WERI-Rb-1 (cell line): ENCODE measurements around the gene CDH2.

Source experiments
- DNase-seq: peaks from one replicate; pipeline ENCODE4 v3.0.0-alpha.2; 2020
- H3K27ac ChIP-seq: fragments of 250-450 bp; sonication (Bioruptor Pico); 2 replicates; pipeline ENCODE4 v1.5.1; 2020; ENCODE audit warnings: mild to moderate bottlenecking, moderate library complexity
- H3K27me3 ChIP-seq: fragments of 250-450 bp; sonication (Bioruptor Pico); 2 replicates; pipeline ENCODE4 v1.5.1; 2021; ENCODE audit warnings: mild to moderate bottlenecking, low read depth, moderate library complexity; ENCODE audit not compliant: insufficient read depth, severe bottlenecking
- H3K36me3 ChIP-seq: fragments of 250-450 bp; sonication (Bioruptor Pico); 2 replicates; pipeline ENCODE4 v1.5.1; 2020; ENCODE audit warnings: mild to moderate bottlenecking, moderate library complexity
- H3K4me3 ChIP-seq: 2 replicates; pipeline ENCODE4 v1.5.1; 2011; ENCODE audit warnings: low read depth, mild to moderate bottlenecking, control low read depth, low read length
- H3K9me3 ChIP-seq: fragments of 250-450 bp; sonication (Bioruptor Pico); 2 replicates; pipeline ENCODE4 v1.5.1; 2021; ENCODE audit warnings: mild to moderate bottlenecking, moderate library complexity; ENCODE audit not compliant: severe bottlenecking
- TF ChIP-seq, protein P1 (sequence below): IDR thresholded peaks from 2 replicates; pipeline ENCODE4 v1.5.1; 2011; ENCODE audit warnings: low read depth, mild to moderate bottlenecking, control low read depth, inconsistent platforms, low read length

Gene CDH2

DNA sequence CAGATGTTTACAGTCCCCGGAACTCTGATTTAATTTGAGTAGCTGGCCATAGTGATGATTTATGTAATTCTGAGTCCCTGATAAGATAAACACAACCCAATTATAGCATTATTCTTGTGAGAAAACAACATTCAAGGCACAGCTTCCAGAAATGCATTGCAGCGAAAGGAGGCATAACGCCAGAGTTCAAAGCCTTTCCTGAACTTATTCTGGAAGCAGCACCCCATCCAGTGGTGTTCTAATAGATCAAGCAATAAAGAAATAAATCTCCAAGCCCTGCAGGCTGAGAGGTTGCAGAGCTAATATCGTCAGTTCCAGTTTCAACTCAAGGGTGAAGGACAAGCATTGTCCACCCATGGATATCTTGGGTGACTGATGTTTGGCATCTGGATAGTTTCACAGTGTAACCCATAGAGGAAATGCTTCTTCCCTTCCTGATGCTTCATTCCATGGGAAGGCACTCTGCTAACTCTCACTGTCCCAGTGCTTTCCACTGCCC is 18.8 kb downstream of the CDH2 start:
- Histone ChIP-seq H3K4me3 (no peak overlapping the region), H3K27ac (no peak overlapping the region), H3K9me3 (no peaks in the 10 kb centered on the region), H3K27me3 (no peaks in the 10 kb centered on the region), H3K36me3 (peaks cover 13% of the 10 kb centered on the region)
- TF ChIP-seq, protein P1, sequence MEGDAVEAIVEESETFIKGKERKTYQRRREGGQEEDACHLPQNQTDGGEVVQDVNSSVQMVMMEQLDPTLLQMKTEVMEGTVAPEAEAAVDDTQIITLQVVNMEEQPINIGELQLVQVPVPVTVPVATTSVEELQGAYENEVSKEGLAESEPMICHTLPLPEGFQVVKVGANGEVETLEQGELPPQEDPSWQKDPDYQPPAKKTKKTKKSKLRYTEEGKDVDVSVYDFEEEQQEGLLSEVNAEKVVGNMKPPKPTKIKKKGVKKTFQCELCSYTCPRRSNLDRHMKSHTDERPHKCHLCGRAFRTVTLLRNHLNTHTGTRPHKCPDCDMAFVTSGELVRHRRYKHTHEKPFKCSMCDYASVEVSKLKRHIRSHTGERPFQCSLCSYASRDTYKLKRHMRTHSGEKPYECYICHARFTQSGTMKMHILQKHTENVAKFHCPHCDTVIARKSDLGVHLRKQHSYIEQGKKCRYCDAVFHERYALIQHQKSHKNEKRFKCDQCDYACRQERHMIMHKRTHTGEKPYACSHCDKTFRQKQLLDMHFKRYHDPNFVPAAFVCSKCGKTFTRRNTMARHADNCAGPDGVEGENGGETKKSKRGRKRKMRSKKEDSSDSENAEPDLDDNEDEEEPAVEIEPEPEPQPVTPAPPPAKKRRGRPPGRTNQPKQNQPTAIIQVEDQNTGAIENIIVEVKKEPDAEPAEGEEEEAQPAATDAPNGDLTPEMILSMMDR: no peak
- DNase-seq: no peak

DNA sequence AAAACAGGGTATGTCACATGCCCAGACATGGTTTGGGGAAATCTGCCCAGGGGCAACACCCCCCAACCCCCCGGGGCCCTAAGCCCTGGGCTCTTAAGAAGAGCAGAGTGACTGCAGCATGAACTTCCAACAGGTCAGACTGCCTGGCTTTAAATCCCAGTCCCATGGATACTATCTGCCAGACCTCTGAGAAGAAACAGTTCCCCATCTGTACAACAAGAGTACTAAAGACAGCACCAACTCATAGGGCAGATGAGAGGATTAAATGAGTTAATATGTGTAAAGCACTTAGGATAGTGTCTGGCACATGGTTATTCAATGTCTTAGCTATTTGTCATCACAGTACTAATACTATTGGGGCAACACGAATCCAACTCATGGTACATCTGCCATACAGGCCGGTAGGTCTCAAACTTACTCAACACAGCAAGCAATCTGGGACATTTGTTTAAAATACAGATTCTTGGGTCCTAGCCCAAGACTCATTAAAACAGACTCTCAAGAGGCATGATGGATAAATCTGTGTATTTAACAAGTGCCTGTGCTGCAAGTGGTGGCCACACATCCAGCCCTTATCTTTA is 23.4 kb downstream of the CDH2 start:
- Histone ChIP-seq H3K9me3 (no peaks in the 10 kb centered on the region), H3K4me3 (no peak overlapping the region), H3K36me3 (peaks cover 13% of the 10 kb centered on the region), H3K27ac (peak overlapping the region; percentile 57), H3K27me3 (no peaks in the 10 kb centered on the region)
- TF ChIP-seq, protein P1: no peak
- DNase-seq: peak; percentile 45

DNA sequence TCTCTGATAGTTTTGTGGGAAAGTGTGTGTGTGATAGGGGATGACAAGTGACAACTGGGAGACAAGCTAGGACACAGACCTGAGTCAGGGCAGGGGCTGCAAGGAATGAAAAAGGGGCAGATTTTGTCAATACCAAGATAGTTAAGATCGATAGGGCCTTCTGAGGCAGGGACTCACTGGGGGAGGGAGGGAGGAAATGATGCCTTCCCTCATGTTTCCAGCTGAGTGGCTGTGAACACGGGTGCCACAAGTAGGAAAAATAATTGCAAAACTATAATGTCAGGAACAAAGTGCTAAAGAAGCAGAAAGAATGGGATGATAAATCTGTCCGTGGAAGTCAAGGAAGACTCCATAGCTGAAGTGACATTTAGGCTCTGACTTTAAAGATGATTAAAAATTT is 24.2 kb downstream of the CDH2 start:
- H3K27ac ChIP-seq: peak overlapping the region; percentile 26
- TF ChIP-seq, protein P1: no peak
- no peak overlapping the region for H3K4me3 ChIP-seq
- no peaks in the 10 kb centered on the region for H3K9me3 ChIP-seq
- DNase-seq: no peak
- H3K36me3 ChIP-seq: peaks cover 9% of the 10 kb centered on the region
- H3K27me3 ChIP-seq: no peaks in the 10 kb centered on the region

DNA sequence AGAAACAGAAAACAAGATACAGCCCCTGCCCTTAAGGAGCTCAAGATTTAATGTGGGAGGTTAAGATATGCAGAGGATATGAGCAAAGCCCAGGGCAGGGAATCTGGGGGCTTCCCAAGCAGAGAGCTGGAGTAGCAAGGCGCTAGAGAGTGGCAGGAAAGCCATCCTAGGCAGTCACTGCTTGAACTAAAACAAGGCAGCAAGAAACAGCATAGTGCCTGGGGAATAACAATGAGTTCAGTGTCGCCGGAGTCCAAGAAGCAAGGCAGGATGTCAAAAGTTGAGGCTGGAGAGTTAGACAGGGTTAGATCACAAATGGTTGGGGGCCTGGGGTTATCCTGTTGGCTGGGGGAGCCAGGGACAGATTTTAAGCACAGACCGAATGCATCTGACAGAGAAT is 24.6 kb downstream of the CDH2 start:
- Histone ChIP-seq H3K36me3 (peaks cover 9% of the 10 kb centered on the region), H3K27ac (no peak overlapping the region; the same call in 1 of the 2 replicates), H3K9me3 (no peaks in the 10 kb centered on the region), H3K4me3 (no peak overlapping the region), H3K27me3 (no peaks in the 10 kb centered on the region)
- TF ChIP-seq, protein P1: no peak
- no peak for DNase-seq

DNA sequence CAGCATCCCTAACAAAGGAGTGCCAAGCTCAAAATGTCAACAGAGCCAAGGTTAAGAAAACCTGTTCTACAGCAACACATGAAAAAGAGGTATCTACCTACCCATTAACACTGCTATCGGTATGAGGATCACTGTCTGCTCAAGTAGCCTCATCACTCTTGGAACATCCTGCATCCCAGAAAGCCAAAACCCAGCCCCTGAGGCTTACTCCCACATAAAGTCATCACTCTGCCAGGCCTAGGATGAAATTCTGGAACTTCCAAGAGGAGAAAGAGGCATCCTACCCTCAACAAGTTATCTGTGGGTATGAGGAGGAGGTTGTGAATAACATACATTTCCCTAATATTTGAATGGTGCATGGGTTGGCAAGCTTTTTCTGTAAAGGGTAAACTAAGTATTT is 25.5 kb downstream of the CDH2 start:
- Histone ChIP-seq H3K27ac (no peak overlapping the region), H3K36me3 (peaks cover 14% of the 10 kb centered on the region), H3K27me3 (no peaks in the 10 kb centered on the region), H3K9me3 (no peaks in the 10 kb centered on the region), H3K4me3 (no peak overlapping the region)
- no peak for DNase-seq
- TF ChIP-seq, protein P1: no peak

DNA sequence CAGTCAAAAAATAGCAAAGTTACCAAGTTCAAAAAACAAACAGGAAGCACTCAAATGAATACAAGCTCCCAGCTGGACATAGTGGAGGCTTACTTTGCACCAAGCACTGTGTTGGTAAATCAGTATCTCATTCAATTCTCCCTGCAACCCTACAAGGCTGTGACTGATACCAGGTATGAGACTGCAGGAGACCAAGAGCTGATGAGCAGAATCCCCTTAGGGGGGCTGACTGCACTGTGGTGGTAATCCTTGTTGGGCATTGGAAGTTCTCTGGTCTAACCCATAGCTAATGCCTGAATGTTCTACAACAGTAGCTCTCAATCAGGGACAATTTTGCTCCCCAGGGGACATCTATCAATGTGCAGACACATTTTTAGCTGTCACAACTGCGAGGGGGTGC is 26.0 kb downstream of the CDH2 start:
- no peak for DNase-seq
- Histone ChIP-seq H3K27me3 (no peaks in the 10 kb centered on the region), H3K36me3 (peaks cover 13% of the 10 kb centered on the region), H3K27ac (no peak overlapping the region), H3K4me3 (no peak overlapping the region), H3K9me3 (no peaks in the 10 kb centered on the region)
- TF ChIP-seq, protein P1: no peak
